ENCODE results near the gene S100PBP. TPM values are rescaled to one million over a fixed set of nuclear protein-coding genes. Genes with fewer than 3 reads are reported as not detected.

S100PBP gene
- total RNA-seq, 1 experiment from 2014 or later, result 30.3 TPM

DNA sequence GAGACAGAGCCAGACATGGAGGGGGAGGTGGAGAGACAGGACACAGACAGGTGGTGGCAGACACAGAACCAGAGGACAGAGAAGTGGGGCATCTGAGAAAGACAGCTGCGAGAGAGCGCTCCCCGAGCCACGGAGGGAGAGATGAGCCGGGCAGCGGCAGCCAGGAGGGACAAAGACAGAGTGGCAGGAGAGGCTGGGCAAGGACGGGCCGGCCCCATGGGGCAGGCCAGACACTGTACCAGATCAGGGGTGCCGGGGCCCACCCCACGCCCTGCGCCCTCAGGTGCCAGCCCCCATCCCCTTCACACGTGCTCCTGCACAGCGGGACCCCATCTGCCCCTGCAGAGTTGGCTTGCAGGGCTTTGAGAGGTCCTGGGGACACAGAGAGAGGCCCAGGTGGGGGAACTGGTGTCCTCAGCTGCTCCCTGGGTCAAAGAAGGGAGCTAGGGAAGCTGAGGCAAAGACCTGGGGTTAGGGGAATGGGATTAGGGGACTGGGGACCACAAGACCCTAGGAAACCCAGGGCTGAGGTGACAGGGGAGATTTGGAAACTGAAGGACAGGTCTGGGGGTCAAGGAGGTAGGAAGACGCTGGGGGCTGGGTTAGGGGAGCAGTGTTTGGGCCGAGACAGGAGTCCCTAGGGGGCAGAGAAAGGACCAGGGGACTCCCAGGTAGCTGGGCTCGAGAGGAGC is 52.6 kb downstream of the S100PBP start:
- DNase-seq (ENCODE audit: low read depth), result no peak

DNA sequence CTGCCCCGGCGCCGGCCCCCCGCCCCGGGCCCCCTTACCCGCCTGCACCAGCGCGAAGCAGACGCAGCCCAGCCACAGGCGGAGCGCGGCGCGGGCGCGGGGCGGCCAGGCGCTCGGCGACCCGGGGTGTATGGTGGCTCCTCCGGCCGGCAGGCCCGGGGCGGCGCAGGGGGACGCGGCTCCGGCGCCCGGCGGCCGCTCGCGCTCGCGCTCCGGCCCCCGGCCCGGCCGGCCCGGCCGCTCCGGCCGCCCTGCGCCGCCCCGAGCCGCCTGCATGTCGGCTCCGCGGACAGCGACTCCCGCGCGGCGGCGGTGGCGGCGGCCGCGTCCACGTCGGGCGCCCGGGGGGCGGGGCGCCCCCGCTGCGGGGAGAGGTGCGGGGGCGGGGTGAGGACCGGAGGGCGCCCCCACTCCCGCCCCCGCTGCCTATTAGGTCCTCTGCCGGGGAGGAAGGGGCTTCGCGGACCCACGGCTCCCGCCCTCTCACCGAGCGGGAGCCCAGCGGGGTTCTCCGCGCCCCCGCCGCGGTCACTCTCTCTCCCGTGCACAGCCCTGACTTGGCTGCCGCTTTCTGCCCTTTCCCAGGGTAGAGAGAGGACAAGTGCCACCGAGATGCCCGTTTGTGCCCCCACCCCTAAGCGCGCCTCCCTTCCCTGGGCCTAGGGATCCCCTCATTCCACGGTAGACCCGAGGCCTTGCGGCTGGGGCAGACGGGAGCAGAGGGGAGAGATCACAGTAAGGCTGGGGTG is 53.3 kb downstream of the S100PBP start, which contains the start of gene FNDC5:
Gene FNDC5, minus strand, starts transcription at position 298 of the 749 bp plus-strand sequence.
- DNase-seq (ENCODE audit: low read depth), result peak; percentile 42

DNA sequence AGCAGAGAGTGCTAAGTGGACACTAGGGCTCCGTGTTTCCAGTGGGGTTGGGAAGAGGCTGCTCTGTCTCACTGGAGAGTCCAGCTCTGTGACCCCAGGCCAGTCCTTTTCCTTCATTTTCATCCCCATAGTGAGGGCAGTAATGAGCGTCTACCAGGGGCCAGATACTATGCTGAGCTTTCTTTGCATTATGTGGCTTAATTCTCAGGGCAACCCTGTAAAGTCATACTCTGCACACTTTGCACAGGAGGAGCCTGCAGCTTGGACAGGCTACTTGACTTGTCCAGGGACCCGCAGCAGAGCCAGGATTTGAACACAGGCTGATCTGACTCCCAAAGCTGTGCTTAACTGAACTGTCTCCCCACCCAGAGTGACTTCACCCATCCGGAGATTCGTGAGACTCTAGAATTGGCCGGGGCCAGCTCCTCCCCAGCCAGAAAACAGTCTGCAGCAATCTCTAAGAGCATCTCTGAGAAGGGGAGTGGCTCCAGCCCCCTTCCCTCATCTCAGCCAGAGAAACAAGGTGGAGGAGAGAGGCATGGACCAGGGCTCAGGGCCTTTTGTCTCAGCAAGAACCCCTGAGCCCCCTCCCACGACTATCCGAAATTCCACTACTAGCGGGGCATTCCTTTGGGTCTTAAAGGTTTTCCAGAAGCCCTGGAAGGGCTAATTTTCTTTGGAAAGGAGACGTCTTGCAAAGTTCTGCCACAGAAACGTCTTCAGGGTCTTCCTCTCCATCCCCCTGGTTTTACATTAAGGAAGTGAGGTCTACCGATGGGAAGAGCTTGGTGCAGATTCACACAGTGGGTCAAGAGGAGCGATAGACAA is 54.1 kb downstream of the S100PBP start:
- peak; percentile 16 for DNase-seq (ENCODE audit: low read depth)

DNA sequence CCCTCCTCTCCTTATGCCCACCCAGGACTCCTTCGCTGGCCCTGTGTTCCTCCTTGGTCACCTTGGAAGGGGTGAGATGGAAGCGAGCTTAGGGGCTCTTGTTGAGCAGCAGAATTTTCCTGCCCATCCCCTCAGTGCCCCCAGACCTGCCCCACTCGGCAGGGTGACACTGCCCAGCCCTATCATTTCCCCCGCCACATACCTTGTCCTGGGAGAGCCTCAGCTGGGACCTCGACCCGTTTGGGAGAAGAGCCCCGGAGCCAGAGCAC is 54.7 kb downstream of the S100PBP start:
- no peak for DNase-seq (ENCODE audit: low read depth)

DNA sequence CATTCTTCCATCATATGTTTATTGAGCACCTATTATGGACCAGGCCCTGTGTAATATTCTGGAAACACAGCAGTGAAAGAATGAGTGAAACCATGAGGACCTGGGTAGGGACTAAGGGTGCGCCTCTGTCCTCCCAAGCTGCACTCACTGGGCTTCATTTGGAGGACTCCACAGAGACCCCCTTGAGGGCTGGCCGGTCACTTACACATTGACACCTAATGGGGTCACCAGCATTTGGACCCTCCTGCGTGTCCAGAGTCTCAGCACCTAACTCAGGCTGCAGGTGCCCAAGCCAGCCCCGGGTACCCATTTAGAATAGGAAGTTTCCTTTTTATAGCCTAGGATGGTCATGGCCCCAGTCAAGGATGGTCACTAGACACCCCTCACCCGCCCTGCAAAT is 56.0 kb downstream of the S100PBP start:
- DNase-seq (ENCODE audit: low read depth), result no peak

DNA sequence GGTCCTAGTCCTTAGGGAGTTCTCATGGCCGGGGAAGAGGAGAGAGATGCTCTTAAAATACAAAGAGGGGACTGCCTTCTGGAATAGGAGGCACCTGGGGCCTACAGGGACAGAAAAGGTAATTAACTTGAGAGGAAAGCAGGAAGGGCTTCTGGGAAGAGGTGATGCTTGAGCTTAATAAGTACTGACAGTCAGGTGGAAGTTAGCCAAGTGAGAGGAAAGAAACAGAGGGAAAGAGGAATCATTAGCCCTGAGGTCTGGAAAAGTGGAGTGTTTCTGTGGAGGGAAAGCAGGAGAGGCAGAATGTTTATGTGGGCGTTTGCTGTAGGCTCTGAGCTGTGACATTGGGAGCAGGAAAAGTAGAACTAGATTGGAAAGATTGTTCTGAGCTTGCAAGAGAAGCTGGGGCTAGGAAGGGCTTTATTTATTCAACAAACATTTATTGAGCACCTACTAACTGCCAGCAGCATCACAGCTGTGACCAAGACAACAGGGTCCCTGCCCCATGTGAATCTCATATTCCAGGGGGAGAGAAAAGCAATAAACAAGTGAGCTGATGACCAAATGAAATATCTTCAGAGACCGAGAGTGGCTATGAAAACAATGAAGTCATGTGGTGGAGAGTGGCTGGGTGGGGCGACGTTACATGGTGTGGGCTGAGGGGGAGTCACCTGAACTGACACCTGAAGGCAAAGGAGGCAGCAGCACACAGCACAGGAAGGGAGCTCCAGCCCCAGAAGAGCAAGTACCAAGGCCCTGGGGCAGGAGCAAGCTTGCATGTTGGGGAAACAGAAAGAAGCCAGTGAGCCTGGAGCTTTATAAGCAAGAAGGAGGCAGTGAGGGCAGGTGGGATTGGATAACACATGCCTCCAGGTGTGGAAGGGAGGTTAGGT is 57.7 kb downstream of the S100PBP start:
- no peak for DNase-seq (ENCODE audit: low read depth)

DNA sequence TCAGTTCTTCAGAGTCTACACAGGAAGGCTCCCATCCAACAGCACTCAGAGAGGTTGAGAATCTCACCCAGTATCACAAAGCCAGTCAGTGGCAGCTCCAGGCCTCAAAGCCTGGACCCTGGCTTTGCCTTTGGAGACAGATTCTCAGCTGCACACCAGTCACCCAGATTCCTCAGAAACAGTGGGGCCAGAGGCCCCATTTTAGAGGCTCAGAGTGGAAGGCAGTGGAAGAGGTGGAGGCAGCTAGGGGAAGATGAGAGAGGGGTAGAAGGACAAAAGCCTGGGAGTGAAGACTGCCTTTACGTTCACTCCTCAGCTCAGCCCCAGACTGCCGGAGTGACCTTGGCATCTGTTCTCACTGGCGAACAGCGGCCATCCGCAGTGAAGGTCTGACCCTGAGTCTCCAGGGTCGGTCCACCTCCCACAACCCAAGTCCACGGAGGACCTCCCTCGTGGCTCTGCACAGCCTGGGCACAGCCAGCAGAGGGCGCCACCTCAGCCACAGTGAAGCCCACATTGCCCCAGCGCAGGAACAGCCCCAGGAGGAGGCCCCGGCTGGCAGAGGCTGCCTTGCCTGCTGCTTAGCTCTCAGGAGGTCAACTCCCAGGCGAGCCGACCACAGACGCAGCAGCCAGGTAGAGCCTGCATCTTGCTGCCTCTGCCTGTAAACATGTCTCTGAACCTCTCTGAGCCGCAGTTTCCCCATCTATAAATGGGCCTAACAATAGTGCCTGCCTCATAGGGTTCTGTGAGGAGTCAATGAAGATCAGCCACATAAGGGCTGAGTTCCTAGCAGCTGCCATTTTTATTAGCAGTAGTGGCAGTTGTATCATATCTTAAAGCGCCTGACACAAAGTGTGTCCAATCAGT is 59.1 kb downstream of the S100PBP start:
- DNase-seq (ENCODE audit: low read depth), result peak; percentile 33

DNA sequence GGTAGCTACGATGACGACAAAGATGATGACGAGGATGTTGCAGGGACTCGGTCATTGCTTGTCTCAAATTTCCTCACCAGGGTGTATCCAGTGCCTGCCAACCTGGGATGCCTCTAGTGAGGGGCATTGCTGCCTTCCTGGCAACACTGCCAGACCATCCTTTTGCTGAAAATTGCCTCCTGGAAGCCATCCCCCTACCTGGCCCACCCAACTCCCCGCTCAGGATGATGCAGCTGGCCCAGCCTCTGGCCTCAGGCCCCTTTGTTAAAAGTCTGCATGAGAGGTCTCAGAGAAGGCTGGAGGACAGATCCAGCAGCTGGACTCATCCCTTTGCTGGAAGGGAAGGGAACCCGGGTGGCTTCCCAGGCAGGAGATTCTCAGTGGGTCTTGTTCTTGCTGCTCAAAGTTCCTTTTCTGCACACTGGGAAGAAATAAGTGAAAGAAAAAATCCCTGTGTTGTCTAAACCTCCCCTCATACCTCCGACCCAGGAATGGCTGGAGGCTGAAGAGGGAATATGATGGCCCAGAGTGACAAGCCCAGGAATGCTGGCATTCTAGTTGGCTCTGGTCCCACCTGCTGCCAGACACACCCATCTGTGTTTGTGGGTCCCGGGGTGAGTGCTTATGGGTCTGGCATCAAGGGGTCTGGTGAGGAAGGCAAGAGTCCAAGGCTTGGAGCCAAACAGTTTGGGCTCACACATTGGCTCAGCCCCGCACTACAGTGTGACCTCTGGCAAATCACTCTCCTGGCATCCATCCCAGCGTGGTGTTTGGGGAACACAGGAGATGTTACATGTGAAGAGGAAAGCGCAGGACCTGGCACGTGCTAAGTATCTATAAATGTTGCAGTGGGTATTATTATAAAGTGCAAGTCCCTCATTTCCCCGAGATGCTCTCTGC is 60.0 kb downstream of the S100PBP start:
- DNase-seq (ENCODE audit: low read depth), result no peak

DNA sequence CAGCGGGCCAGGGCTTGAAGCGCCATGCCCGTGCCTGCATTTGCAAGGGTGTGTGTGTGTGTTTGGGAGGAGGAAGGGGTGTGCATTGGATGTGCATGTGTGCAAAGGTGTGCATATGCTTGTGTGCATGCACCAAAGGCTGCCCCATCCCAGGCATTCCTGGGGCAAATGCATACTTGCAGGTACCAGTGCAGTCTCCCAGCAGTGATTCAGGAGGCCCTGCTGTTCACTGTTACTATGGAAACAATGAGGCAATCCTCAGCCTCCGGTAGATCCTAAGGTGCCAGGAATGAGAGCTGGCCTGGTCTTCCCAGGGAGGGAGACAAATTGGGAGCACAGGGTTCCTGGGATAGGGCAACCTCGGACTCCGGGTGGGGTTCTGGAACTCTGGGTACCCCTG is 60.7 kb downstream of the S100PBP start:
- peak; percentile 66 for DNase-seq (ENCODE audit: low read depth)

DNA sequence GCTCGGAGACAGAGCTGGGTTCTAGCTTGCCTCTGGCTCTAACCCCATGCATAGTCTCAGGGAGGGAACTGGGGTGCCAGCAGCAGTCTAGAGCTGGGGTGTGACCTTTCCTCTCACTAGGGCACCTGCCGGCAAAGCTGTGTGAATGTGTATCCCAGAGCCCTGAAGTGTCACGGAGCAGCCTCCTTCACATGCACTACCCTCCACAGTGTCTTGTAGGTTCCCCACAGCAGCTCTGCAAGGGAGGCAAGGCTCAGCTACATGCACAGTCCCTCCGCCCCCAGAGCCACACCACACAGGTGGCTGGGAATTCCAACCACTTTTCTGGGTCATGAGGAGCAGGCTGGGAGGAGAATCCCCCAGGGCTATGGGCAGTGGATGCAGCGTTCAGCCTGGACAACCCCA is 61.2 kb downstream of the S100PBP start:
- no peak for DNase-seq (ENCODE audit: low read depth)

DNA sequence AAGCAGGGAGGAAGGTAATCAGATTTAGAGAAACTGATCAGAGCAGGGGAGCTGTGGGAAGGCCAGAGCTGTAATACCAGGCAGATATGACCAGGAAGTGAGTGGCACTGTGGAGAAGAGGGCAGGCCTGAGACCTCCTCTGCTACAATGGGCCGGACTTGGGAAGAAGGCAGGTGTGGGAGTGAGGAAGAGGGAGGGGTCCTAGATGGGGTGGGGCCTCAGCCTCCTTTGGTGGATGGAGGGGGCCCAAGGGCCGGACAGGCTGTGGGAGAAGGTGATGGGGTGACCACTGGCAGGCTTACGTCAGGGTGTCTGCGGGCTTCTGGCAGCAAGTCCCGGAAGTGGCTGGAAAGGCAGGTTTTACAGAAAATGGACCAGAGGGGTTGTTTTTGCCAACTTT is 63.8 kb downstream of the S100PBP start:
- DNase-seq (ENCODE audit: low read depth), result no peak

DNA sequence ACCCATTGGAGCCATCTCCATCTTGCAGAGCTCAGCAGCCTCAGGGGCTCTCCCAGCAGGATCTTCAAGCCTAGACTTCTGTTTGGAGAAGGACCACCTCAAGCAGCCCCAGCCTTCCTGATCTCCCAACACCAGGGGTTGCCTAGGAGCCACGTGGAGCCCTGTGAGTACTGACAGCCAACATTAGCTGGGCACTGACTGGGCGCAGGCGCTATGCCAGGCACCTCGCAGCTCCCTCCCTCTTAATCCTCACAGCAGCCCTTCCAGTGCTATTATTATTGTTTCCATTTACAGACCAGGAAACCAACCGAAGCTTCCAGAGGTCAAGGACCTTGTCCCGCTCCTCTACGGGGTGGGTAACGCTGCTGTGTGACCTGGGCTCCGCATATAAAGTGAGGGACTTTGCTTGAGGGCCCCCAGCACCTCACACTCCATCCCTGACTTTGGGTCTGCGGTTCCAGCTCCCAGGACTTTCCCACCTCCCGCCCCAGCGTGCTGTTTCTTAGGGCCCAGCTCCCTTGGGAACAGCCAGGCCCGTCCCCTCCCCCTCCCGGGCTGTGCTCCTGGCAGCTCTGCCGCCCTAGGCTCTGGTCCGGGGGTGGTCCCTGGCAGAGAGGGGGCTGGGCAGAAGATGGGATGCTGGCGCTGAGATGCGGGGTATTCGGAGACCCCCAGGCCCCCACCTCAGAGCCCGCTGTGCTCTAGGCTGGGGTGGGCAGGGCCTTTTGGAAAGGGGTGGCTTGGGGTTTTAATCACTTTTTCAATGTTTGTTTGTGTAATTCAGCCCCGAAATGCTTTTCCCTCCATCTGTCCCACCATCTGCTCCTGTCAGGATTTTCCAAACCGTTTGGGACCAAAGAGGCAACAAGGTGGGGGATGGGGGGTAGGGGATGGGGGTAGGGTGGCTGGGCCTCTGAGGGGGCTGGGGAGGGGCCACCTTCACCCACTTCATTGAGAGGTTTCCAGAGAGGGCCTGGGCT is 64.7 kb downstream of the S100PBP start:
- no peak for DNase-seq (ENCODE audit: low read depth)

DNA sequence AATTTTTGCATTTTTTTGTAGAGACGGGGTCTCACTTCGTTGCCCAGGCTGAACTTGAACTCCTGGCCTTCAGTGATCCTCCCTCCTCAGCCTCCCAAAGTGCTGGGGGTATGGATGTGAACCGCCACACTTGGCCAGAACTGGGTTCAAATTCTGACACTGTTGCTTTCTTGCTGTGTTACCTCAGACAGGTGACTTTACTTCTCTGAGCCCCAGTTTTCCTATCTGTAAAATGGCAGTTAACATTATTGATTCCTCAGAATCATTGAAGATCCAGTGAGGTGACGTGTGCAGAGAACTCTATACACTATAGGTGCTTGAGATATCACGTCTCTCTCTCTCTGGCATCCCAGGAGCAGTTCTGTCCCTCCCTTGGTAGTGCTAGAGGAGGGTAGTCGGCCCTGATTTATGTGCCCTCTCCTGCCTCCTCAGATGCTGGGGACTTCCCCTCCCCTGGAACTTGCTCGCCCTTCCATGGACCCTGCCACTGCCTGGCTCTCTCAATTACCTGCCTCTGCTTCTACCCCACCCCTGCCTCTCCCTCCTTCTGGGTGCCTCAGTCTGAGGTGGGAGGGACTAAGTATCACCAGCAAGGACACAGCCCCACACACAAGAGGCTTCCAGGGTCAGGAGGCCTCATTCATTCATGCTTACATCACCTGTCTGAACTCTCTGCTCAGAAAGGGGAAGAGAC is 66.0 kb downstream of the S100PBP start:
- no peak for DNase-seq (ENCODE audit: low read depth)

DNA sequence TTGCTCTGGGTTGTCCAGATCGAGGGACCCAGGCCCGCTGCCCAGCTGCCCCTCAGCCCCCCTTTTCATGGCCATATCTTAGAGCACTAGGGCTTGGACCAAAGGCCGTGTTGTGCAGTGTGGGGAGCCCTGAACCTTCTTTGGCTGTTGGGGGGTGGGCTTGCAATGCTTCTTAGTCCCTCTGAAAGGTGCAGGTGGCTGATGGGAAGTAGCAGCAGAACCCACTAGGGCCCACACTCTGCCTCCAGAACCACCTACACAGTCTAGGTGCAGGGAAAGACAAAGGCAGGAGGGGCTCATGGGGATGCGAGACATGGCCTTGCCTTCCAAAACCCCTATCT is 66.5 kb downstream of the S100PBP start:
- DNase-seq (ENCODE audit: low read depth), result no peak

DNA sequence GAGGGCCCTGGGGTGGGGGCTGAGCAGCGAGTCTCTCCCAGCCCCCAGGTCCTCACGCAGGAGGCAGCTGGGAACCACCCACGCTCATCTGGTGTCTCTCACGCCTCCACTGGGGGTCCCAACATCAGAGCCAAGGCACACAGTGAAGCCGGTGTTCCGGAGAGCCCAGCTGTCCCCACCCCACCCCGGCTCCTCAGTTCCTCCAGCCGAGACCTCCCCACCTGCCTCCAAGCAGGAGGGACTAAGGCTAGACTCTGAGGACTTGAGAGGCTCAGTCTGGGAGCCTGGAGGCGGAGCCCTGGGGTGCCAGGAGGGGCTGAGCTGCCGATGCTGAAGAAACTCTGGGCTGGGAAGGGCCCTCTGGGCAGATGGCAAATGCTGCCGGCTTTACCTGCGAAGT is 67.3 kb downstream of the S100PBP start:
- no peak for DNase-seq (ENCODE audit: low read depth)

DNA sequence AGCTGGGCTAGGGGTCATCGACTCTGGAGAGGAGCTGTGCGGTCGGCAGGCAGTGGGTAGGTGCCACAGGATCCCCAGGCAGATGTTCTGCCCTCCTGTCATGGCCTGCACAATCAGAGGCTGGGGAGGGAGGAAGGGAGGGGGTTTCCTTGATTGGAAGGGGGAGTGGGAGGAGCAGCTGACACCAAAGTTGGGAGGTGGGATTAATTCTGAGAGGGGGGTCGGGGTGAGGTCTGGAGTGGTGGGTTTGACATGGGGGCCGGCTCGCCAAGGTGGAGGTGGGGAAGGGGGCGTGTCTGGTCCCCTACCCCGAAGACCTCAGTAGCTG is 68.2 kb downstream of the S100PBP start:
- no peak for DNase-seq (ENCODE audit: low read depth)

DNA sequence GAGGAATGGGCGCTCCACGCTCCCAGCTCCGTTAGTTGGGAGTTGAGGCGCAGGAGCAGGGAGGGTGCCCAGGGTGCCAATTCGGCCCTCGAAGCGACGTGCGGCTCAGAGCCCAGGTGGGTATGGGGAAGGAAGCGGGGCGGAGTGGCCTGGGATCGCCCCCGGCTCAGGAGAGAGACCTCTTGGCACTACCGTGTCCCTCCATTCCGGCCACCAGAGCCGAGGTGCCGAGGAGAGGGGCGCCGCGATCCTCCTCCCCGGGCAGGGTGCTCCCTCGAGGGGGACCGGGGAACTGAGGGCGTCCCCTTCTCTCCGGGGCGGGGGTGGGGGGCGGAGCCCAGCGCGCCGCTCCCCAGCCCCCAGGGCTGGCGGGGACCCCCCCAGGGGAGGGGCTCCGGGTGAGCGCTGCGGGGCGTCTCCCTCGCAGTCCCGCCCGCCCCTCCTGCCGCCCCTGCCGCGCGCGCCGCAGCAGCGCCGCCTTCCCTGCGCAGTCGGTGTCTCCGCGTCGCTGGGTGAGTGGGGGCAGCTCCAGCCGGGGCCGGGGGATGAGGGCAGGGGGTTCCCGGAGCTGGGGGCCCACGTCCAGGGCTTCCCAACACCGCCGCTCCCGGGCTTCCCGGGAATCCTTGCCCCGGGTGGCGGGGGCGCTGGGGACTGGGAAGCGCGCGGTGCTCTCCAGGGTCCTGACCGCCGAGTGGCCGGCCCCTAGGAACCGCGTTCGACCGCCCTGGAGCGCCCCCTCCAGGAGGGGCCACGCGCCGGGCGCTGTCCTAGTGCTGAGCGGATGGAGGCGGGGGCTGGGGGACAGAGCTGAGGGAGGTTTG is 68.8 kb downstream of the S100PBP start, which contains the start of gene HPCA:
Gene HPCA, plus strand, starts transcription at position 488 of the 824 bp plus-strand sequence. CDS start 2,408 bp downstream, outside the sequence.
- DNase-seq (ENCODE audit: low read depth), result peak; percentile 51
